Measurements from ENCODE around the gene COX19.
"Not testable (repeated sequence)": the region's sequence is repeated elsewhere in the genome, so short reads cannot be mapped to it uniquely, and the experiment has no call there.

COX19 gene

GRCh38 chr7:1010226-1010625, 34.9 kb upstream of the COX19 start:
- TF ChIP-seq CTCF (IDR thresholded peaks at IDR 0.05; ENCODE audit: borderline replicate concordance, insufficient read depth, low read depth, low read length), result no peak

GRCh38 chr7:1009747-1010146, 34.4 kb upstream of the COX19 start:
- TF ChIP-seq CTCF (IDR thresholded peaks at IDR 0.05; ENCODE audit: borderline replicate concordance, insufficient read depth, low read depth, low read length), result no peak
- no peak overlapping the region for H3K4me3 ChIP-seq (ENCODE audit: low read depth, low read length)

More at GRCh38 chr7:1010226-1010625, 34.9 kb upstream of the COX19 start:
- H3K4me3 ChIP-seq (ENCODE audit: low read depth, low read length), result no peak overlapping the region

GRCh38 chr7:1008733-1009363, 33.5 kb upstream of the COX19 start:
- H3K4me3 ChIP-seq (ENCODE audit: low read depth, low read length), result no peak overlapping the region
- TF ChIP-seq CTCF (IDR thresholded peaks at IDR 0.05; ENCODE audit: borderline replicate concordance, insufficient read depth, low read depth, low read length), result no peak

GRCh38 chr7:1007901-1008300, 32.6 kb upstream of the COX19 start:
- no peak overlapping the region for H3K4me3 ChIP-seq (ENCODE audit: low read depth, low read length)
- TF ChIP-seq CTCF (IDR thresholded peaks at IDR 0.05; ENCODE audit: borderline replicate concordance, insufficient read depth, low read depth, low read length), result no peak

- no peak overlapping the region for H3K4me3 ChIP-seq (ENCODE audit: low read depth, low read length)
- TF ChIP-seq CTCF (IDR thresholded peaks at IDR 0.05; ENCODE audit: borderline replicate concordance, insufficient read depth, low read depth, low read length), result no peak
Observed at GRCh38 chr7:1005303-1005702, 30.0 kb upstream of the COX19 start.

GRCh38 chr7:1004018-1004852, 28.9 kb upstream of the COX19 start:
- no peak overlapping the region for H3K4me3 ChIP-seq (ENCODE audit: low read depth, low read length)
- no peak for TF ChIP-seq CTCF (IDR thresholded peaks at IDR 0.05; ENCODE audit: borderline replicate concordance, insufficient read depth, low read depth, low read length)

GRCh38 chr7:1002445-1002844, 27.1 kb upstream of the COX19 start:
- H3K4me3 ChIP-seq (ENCODE audit: low read depth, low read length), result not testable (repeated sequence)

- H3K4me3 ChIP-seq (ENCODE audit: low read depth, low read length), result not testable (repeated sequence)
Observed at GRCh38 chr7:1002026-1002425, 26.7 kb upstream of the COX19 start.

- H3K4me3 ChIP-seq (ENCODE audit: low read depth, low read length), result not testable (repeated sequence)
Observed at GRCh38 chr7:1001069-1001770, 25.9 kb upstream of the COX19 start.

Measured in GM12875 (cell line).